Suppressor macrophage (primary cell): ENCODE results near the gene NOS1AP.

Experiments
- DNase-seq, 4 experiments: peaks; one replicate each; pipeline ENCODE4 v3.0.0-alpha.2; 2020 to 2022

NOS1AP gene

GRCh38 chr1:162222730-162223129, 153.2 kb downstream of the NOS1AP start:
- DNase-seq: no peak

GRCh38 chr1:162223488-162223887, 154.0 kb downstream of the NOS1AP start:
- DNase-seq: no peak

- DNase-seq: no peak
Observed at GRCh38 chr1:162224267-162224666, 154.8 kb downstream of the NOS1AP start.

GRCh38 chr1:162228586-162228985, 159.1 kb downstream of the NOS1AP start:
- no peak for DNase-seq

- DNase-seq: peak; percentile 13 to 68 (median 50)
Observed at GRCh38 chr1:162229549-162229948, 160.1 kb downstream of the NOS1AP start.

GRCh38 chr1:162230096-162230495, 160.6 kb downstream of the NOS1AP start:
- peak; percentile 9 to 40 (median 28) for DNase-seq

- DNase-seq: peak in 2 of 4 experiments; percentile 10 to 27
Observed at GRCh38 chr1:162230517-162230916, 161.0 kb downstream of the NOS1AP start.

GRCh38 chr1:162232034-162232711, 162.7 kb downstream of the NOS1AP start:
- DNase-seq: no peak

GRCh38 chr1:162233066-162233465, 163.6 kb downstream of the NOS1AP start:
- no peak for DNase-seq

GRCh38 chr1:162233937-162234336, 164.4 kb downstream of the NOS1AP start:
- no peak for DNase-seq

- no peak for DNase-seq
Observed at GRCh38 chr1:162234571-162234970, 165.1 kb downstream of the NOS1AP start.

- peak; percentile 67 to 82 (median 76) for DNase-seq
Observed at GRCh38 chr1:162235241-162235800, 165.8 kb downstream of the NOS1AP start.

GRCh38 chr1:162236201-162236600, 166.7 kb downstream of the NOS1AP start:
- DNase-seq: no peak

- peak in 3 of 4 experiments; percentile 27 to 43 (median 35) for DNase-seq
Observed at GRCh38 chr1:162236618-162237017, 167.1 kb downstream of the NOS1AP start.

GRCh38 chr1:162240577-162240976, 171.1 kb downstream of the NOS1AP start:
- no peak for DNase-seq

- no peak for DNase-seq
Observed at GRCh38 chr1:162242804-162243203, 173.3 kb downstream of the NOS1AP start.

- no peak for DNase-seq
Observed at GRCh38 chr1:162248854-162249535, 179.5 kb downstream of the NOS1AP start.

- no peak for DNase-seq
Observed at GRCh38 chr1:162250004-162250730, 180.7 kb downstream of the NOS1AP start.

GRCh38 chr1:162251102-162251501, 181.6 kb downstream of the NOS1AP start:
- DNase-seq: no peak

GRCh38 chr1:162252214-162252613, 182.7 kb downstream of the NOS1AP start:
- no peak for DNase-seq

- no peak for DNase-seq
Observed at GRCh38 chr1:162253790-162254189, 184.3 kb downstream of the NOS1AP start.

- DNase-seq: no peak
Observed at GRCh38 chr1:162256287-162256686, 186.8 kb downstream of the NOS1AP start.

- no peak for DNase-seq
Observed at GRCh38 chr1:162258394-162258793, 188.9 kb downstream of the NOS1AP start.
